Skeletal muscle tissue (tissue), 5 donors: ENCODE results near the gene PKD1. TPM values are rescaled to one million over a fixed set of nuclear protein-coding genes. Genes with fewer than 3 reads are reported as not detected.

Experiments used
- H3K27ac ChIP-seq: one replicate; pipeline ENCODE4 v1.7.0; 2013; ENCODE audit warnings: mild to moderate bottlenecking, low read depth, low read length, inconsistent platforms
- H3K27me3 ChIP-seq, 3 donors: one replicate each; pipeline ENCODE4 v1.7.0; 2013; ENCODE audit warnings: low read length in 3 of 3; ENCODE audit not compliant: control insufficient read depth in 3 of 3, insufficient read depth in 3 of 3
- H3K36me3 ChIP-seq, 3 donors: one replicate each; pipeline ENCODE4 v1.7.0; 2013; ENCODE audit warnings: low read length in 3 of 3; ENCODE audit not compliant: control insufficient read depth in 3 of 3, insufficient read depth in 3 of 3
- H3K4me1 ChIP-seq, 3 donors: one replicate each; pipeline ENCODE4 v1.7.0; 2013; ENCODE audit warnings: low read length in 3 of 3, mild to moderate bottlenecking in 3 of 3; ENCODE audit not compliant: control insufficient read depth in 3 of 3, insufficient read depth in 3 of 3
- H3K4me3 ChIP-seq, 3 donors: one replicate each; pipeline ENCODE4 v1.7.0; 2013; ENCODE audit warnings: low read length in 3 of 3
- H3K9ac ChIP-seq, 3 donors: one replicate each; pipeline ENCODE4 v1.7.0; 2013; ENCODE audit warnings: low read length in 3 of 3, mild to moderate bottlenecking in 3 of 3, moderate library complexity in 2 of 3, low read depth in 1 of 3
- H3K9me3 ChIP-seq, 3 donors: one replicate each; pipeline ENCODE4 v1.7.0; 2013; ENCODE audit warnings: low read length in 3 of 3; ENCODE audit not compliant: control insufficient read depth in 3 of 3
- small RNA-seq: library from RNA; depleted of rRNA; stranded (forward); fragments of <200 nt; gene quantifications from one replicate; pipeline ENCODE3, GENCODE V24; 2014
- total RNA-seq: library from RNA; depleted of rRNA; stranded (reverse); fragments of >200 nt; gene quantifications from one replicate; pipeline ENCODE4 v1.2.3, GENCODE V29; 2014
- donor health status: Osteomylitis.

Gene PKD1
- total RNA-seq, 1 donor from 2014 or later: 88.7 TPM

- Histone ChIP-seq H3K9me3 (no peaks in the 10 kb centered on the region), H3K27me3 (no peaks in the 10 kb centered on the region), H3K27ac (peak overlapping the region; percentile 79), H3K36me3 (peaks cover 0 to 13% (median 5%) of the 10 kb centered on the region in 3 donors), H3K4me3 (peak overlapping the region in 1 of 3 donors; percentile 56), H3K4me1 (peaks cover 50 to 84% (median 78%) of the 10 kb centered on the region in 3 donors), H3K9ac (peak overlapping the region in 2 of 3 donors; percentile 43 to 64)
These were observed 96.2 kb downstream of the PKD1 start for GRCh38 chr16:2039274-2040031.

Small RNA genes lying within 50 kb of the gene (small RNA-seq; reads per million reads assigned to genes)
- gene MIR1225: 0.07 reads per million
- gene MIR3180-5: not detected
- gene MIR4516: not detected
- gene RF00019: not detected
- gene SNORD60: not detected

Other genes with a start within 250 kb of the PKD1 start
- gene HS3ST6, start 217.5 kb downstream of the PKD1 start, total RNA-seq: not detected
- gene MSRB1, start 192.7 kb downstream of the PKD1 start, total RNA-seq: 13.6 TPM
- gene RPL3L, start 181.2 kb downstream of the PKD1 start, total RNA-seq: 84.5 TPM
- 130 TPM for gene NDUFB10, start 176.4 kb downstream of the PKD1 start, total RNA-seq
- gene RPS2, start 171.1 kb downstream of the PKD1 start, total RNA-seq: 3,178 TPM
- gene RNF151, start 169.0 kb downstream of the PKD1 start, total RNA-seq: not detected
- gene TBL3, start 163.8 kb downstream of the PKD1 start, total RNA-seq: 18.8 TPM
- gene NOXO1, start 154.4 kb downstream of the PKD1 start, total RNA-seq: 1.6 TPM
- gene GFER, start 151.7 kb downstream of the PKD1 start, total RNA-seq: 4.7 TPM
- 0.52 TPM for gene SYNGR3, start 145.9 kb downstream of the PKD1 start, total RNA-seq
- gene ZNF598, start 126.1 kb downstream of the PKD1 start, total RNA-seq: 4.7 TPM
- gene NPW, start 116.1 kb downstream of the PKD1 start, total RNA-seq: not detected
- 15.1 TPM for gene NHERF2, start 109.0 kb downstream of the PKD1 start, total RNA-seq
- 13.6 TPM for gene NTHL1, start 88.1 kb downstream of the PKD1 start, total RNA-seq
- 49.6 TPM for gene TSC2, start 87.9 kb downstream of the PKD1 start, total RNA-seq
- not detected for gene RAB26, start 12.7 kb upstream of the PKD1 start, total RNA-seq
- gene TRAF7, start 19.9 kb upstream of the PKD1 start, total RNA-seq: 24.0 TPM
- 0.52 TPM for gene CASKIN1, start 60.7 kb upstream of the PKD1 start, total RNA-seq
- 7.8 TPM for gene MLST8, start 69.6 kb upstream of the PKD1 start, total RNA-seq
- 2.1 TPM for gene BRICD5, start 75.0 kb upstream of the PKD1 start, total RNA-seq
- gene PGP, start 78.9 kb upstream of the PKD1 start, total RNA-seq: 9.9 TPM
- gene E4F1, start 87.7 kb upstream of the PKD1 start, total RNA-seq: 12.5 TPM
- 0.52 TPM for gene DNASE1L2, start 100.5 kb upstream of the PKD1 start, total RNA-seq
- gene ECI1, start 115.7 kb upstream of the PKD1 start, total RNA-seq: 42.3 TPM
- 42.3 TPM for gene RNPS1, start 132.2 kb upstream of the PKD1 start, total RNA-seq
- gene ABCA3, start 204.8 kb upstream of the PKD1 start, total RNA-seq: 8.4 TPM